Limb (tissue), 2 donors: ENCODE measurements around the gene COA5.

Experiments
- DNase-seq, 2 donors: peaks; one replicate each; pipeline ENCODE4 v3.0.0-alpha.2; 2016; ENCODE audit errors: extremely low spot score in 2 of 2

The COA5 gene

DNA sequence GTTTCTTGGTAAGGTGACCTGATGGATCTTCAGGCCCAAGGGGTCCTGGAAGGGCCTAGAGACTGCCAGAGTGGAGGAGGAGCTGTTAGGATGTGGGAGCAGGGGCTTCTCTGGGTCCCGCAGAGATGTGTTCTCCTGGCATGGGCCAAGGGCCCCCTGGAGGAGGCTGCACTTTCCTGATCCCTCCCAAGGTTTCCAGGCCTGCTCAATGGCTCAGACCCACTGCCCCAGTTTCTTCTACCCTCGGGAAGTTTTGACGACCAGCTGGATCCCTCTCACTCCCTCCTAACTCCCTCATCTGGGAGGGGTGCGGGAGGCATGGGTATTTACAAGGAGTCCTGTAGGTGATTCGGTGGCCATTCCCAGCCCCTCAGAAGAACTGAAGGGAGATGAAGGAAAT, 36.1 kb downstream of the COA5 start:
- no peak for DNase-seq

DNA sequence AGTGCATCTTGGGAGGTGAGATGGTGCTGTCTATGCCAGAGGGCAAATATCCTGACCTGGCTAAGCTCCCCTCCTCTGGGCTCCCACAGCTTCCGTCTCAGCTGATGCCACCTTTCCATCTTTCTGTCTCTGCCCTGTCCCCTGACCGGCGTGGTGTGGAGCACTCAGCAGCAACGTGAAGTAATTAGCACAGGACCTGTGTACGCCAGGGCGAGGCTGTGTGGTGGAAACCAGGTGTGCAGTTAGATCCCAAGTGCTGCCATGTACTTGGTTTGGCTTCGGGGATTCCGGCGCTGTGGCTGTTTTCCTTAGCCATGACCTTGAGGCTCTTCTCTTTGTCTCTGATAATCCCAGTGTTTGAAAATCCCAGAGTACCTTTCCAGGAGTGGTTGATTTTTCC, 36.5 kb downstream of the COA5 start:
- no peak for DNase-seq

DNA sequence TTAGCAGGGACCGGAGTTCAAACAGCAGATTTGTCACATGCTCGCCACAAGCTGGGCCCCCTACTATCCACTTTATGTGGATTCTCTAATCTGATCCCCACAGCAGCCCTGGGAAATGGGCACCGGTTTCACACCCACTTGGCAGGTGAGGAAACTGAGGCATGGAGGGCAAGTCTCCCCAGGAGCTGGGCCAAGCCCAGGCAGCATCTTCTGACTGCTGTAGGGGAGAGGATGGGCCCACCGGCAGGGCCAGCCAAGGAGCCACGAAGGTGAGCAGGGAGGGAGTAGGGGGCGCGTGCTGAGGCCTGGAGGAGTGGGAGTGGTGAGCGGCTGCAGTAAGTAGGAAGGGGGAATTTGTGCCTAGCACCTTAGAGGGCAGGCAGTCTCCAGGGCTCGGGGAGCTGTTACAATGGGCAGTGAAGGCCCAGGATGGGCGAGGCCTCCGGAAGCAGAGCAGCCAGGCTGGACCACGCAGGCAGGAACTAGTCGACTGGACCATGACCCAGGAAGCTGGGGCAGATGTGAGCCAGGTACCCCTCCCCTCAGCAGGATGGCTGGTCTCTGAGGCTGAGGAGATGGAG, 37.1 kb downstream of the COA5 start:
- no peak for DNase-seq

DNA sequence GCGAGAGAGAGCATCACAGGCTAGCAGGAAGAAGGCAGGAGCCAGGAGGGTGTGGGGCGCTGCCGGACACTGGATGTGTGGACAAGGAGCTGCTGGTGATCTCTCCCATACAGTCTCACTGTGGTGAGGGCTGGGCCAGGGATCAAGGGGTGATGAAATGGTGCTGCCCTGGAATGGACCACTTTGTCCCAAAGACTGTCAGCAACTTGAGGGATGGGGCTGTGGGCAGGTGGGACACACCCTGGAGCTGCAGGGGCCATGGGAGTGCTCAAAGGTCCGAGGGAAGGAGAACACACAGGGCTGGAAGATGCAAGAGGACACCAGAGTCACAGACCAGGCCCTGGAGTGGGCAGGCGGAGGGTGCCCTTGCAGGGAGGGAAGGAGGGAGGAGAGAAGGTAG, 38.0 kb downstream of the COA5 start:
- no peak for DNase-seq

DNA sequence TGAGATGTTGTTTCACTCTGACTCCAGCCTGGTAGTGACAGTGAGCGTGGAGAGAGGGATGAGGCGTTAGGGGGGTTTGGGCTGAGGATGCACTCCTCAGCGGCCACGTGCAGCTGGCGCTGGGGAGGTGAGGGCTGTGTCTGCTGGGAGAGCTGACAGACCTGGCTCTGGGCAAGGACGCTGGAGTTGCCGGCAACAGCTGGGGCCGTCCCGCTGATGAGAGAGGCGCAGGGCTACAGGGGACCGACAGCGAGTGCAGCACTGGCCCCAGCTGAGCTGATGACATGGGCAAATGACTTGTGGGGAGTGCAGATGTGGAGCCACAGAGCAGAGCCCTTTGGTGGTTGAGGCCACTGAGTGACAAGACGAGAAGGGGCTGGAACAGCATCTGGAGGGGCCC, 38.4 kb downstream of the COA5 start:
- no peak for DNase-seq

DNA sequence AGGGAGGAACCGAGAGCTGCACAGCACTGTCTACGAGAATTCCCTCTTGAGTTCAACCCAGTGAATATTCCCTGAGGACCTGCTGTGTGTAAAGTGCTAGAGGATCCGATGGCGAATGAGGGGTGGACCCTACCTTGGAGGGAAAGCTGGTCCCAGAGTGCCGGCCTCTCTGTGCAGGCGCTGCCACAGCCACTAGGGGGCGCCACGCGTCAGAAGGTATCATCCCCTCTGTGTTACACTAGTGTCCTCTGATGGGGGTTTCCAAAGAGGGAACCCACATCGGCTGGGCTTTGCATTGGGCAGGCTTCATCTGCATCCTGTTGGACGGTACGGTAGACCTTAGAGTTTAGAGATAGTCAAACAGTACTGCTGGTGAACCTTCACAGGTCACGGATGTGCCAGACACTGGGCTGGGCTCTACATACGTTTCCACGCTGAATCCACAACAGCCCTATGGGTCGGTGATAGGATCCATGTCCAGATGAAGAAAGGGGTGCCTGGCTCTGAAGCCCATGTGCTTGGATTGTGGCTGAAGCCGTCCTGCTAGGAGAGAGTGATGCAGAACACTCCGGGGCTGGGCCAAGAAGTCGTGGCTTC, 39.0 kb downstream of the COA5 start:
- peak in 1 of 2 donors; percentile 50 for DNase-seq

DNA sequence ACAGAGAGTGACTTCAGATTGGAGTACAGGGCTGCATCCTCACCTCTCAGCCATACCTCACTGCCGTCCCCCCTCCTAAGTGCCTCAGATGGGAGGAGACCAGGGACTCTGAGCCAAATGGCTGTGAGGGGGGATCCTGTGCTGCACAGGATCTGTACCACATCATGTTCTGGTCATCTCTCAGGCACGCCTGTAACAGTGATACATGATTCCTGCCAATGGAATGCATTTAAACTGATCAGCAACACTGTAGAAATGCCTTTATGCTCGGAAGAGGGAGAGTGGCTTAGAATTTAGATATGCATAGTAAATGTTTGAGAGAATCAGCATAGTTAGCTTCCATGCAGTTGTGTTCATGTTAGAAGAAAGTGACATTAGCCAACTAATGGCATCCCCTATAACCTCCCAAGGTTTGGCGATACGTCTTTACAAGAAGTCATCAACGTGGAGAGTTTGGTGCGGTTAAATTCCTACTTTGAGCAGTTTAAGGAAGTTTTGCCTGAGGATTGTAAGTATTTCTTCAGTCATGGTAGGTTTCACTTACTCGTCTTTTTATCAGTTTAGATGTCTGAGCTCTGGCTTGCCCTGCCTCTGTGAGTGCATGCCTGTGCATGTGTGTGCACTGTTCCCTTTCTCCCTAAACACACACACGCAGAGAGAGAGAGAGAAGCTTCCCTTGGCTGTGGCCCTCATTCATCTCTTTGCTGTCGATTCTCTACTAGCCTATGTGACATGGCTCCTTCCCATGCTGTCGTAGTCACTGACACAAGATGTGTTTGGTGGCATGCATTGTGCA, 40.0 kb downstream of the COA5 start:
- DNase-seq: no peak

- DNase-seq: no peak
Measured at GRCh38 chr2:98565941-98566340, 42.4 kb downstream of the COA5 start.

- DNase-seq: no peak
Measured at GRCh38 chr2:98565286-98565860, 42.9 kb downstream of the COA5 start.

DNA sequence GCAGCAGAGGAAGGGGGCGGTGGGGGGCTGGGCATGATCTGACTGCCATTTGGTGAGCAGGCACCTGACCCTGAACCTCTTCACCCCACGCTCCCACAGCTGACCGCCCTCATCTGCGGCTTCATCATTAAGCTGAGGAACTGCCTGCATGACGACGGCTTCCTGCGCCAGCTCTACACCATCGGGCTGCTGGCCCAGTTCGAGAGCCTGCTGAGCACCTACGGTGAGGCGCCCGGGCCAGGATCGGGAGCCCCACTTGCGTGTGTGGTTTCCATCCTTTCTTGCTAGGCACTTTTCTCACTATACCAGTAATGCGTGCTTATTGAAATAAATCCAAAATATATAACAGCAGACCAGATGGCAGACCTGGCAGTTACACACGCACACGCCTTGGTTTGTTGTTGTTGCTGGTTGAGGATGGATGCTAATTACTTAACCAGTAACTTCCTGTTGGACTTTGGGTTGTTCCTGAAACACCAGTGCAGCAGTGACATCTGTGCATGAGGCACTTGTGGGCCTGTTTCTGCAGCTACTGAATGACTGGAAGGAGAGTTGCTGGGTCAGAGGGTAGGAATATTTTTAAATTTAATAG, 43.7 kb downstream of the COA5 start:
- DNase-seq: no peak

DNA sequence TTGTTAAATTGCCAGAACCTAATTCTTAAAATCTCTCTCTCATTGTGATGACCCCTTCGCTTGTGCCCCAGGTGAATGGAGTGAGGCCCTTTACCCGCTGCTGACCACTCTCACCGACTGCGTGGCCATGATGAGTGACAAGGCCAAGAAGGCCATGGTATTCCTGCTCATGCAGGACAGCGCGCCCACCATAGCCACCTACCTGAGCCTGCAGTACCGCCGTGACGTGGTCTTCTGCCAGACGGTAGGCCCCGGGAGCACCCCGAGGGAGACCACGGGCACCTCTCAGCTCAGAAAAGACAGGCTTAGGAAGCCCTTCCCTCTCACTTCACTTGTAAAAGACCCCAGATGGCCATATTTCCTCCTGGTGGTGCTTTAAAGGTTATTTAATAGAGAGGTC, 44.9 kb downstream of the COA5 start:
- no peak for DNase-seq

GRCh38 chr2:98561902-98562695, 46.2 kb downstream of the COA5 start:
- no peak for DNase-seq

DNA sequence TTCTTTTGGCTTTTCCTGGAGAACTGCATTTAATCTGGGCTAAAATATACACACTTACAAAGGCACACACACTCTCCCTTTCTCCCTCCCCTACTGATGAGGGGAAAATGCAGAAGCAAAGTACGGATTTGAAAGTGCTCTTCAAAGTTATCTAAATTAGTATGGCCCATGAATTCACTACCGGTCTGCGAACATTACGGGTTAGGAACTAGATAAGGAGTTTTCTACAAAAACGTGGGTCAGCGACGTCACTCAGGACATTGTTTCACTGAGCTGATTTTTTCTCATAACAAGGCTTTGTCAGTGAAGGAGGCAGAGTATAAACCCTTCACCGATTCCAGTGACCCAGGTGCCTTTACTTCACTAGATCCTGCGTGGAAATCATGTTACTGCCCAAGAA, 47.3 kb downstream of the COA5 start:
- no peak for DNase-seq

- no peak for DNase-seq
Measured at GRCh38 chr2:98560256-98560771, 48.0 kb downstream of the COA5 start.

DNA sequence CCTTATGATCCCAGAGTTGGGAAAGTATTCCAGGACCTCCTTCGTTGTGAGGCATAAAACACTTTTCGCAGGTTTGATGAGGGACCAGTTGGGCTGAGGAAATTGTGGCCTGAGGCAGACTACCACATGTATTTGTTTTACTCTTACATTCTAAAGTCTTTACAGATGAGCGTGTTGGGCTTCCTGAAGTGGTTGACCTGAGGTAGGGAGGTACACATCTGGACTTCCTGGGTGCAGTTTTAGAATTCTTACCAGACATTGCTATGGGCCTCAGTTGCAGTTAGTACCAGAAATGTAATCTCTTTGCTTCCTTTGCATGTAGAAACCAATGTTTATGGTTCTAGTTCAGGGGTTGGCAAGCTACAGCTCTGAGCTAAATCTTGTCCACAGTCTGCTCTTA, 48.7 kb downstream of the COA5 start:
- DNase-seq: no peak

DNA sequence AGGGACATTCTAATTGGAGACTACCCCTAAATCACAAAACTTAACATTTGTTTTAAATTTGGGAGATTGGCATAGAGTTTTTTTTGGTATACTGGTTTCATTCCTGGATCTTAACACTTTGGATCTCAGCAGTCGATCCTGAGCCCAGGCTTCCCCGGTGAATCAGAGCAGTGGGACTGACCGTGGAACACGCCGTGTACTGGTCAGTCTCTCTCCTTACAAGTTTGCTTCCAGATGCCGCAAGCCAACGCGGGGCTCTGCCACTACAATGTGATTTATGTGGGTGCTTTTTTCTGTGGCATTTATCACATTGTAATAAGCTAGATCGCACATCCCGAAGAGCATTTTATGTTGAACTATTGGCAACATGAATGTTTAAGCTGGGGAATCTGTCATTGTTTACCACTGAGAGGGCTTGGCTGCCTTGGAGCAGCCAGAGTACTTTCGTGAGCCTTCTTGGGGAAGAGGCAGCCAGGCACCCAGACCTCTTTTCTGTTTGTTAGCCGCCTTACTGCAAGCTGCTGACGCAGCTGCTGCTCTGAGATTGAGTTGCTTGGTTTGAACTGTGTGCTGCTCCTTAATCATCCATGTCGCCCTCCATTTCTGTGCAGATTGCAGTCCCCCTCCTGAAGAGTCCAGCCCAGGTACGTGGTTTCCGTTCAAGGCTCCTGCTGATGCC, 49.3 kb downstream of the COA5 start:
- no peak for DNase-seq

DNA sequence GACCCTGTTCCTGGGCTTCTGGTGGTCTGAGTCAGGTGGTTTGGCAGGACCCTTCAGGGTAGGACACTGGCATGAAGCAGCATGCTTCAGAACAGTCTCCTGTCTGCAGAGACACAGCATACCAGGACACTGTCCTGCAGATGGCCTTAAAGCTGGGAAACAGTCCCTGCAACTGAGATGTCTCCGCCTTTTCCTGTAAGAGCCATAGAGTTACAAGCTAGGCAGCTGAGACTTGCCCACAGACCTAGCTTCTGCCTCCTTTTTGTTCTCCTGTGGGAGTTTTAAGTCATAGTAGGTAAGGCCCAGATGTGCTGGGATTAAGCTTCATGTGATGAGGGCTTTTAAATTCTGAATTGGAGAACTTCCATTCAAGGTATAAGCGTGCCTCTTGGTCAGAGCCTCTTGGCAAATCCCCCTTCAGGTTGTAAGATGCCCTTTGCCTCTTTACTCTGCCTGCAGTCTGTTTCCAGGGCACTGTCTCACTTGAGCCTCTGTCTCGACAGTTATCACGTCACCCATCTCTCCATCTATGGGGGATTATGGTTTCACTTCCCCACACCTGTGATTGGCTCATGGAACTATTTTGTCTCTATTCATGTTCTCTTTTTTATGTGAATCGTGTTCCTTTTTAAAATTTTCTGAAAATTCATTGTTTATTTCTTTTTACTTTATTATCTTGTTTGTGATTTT, 51.8 kb downstream of the COA5 start:
- DNase-seq: no peak

- DNase-seq: no peak
Measured at GRCh38 chr2:98555696-98556095, 52.6 kb downstream of the COA5 start.

GRCh38 chr2:98554116-98554861, 54.0 kb downstream of the COA5 start:
- no peak for DNase-seq
